ENCODE measurements around the gene BIN1. TPM values are rescaled to one million over a fixed set of nuclear protein-coding genes. Genes with fewer than 3 reads are reported as not detected.

The BIN1 gene
- total RNA-seq, 2 donors from 2014 or later = 7.6 to 15.3 TPM

GRCh38 chr2:127041259-127041970 lies 65.5 kb downstream of the BIN1 start:
- no peak for TF ChIP-seq CTCF (IDR thresholded peaks at IDR 0.05)
- Histone ChIP-seq H3K27ac (no peak overlapping the region), H3K4me3 (no peak overlapping the region), H3K9me3 (no peaks in the 10 kb centered on the region), H3K36me3 (no peaks in the 10 kb centered on the region), H3K27me3 (no peaks in the 10 kb centered on the region), H3K4me1 (peaks cover 0 to 6% of the 10 kb centered on the region in 2 donors)
- no peak for DNase-seq (ENCODE audit: low spot score)

- H3K4me1 ChIP-seq = no peaks in the 10 kb centered on the region
- no peaks in the 10 kb centered on the region for H3K36me3 ChIP-seq
- H3K9me3 ChIP-seq = no peaks in the 10 kb centered on the region
- H3K27me3 ChIP-seq = no peaks in the 10 kb centered on the region
- no peak overlapping the region for H3K4me3 ChIP-seq
- TF ChIP-seq CTCF (IDR thresholded peaks at IDR 0.05) = no peak
- H3K27ac ChIP-seq = no peak overlapping the region
- no peak for DNase-seq (ENCODE audit: low spot score)
Measured at GRCh38 chr2:127040169-127040568, 66.8 kb downstream of the BIN1 start.

DNA sequence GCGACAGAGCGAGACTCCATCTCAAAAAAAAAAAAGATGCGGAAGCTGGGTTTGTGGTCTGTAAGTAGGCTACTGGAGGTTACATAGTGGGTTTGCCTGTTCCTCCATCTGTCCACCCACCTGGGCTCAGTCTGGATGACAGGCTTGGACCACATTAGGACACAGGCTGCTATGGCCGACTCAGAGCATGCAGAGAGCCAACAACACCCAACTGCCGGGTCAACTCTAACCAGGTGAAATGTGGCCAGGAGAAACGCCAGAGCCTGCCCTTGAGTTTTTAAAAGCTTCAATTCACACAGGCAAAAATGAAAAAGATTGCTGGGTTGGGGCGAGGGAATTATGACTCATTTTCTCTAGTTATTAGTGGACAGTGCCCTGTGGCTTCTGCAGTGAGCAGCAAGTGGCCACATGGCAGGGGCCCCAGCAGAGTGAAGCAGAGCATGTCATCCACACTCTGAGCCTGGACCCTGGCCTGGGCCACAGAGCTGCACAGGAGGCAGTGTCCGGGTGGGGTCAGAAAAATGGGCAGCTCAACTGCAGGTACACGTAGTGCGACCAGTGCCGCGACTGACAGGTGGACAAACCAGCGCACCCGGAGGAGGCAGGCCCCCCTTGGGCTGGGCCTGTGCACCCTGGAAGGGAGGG lies 67.4 kb downstream of the BIN1 start:
- H3K4me3 ChIP-seq = no peak overlapping the region
- no peak for TF ChIP-seq CTCF (IDR thresholded peaks at IDR 0.05)
- DNase-seq (ENCODE audit: low spot score) = no peak

DNA sequence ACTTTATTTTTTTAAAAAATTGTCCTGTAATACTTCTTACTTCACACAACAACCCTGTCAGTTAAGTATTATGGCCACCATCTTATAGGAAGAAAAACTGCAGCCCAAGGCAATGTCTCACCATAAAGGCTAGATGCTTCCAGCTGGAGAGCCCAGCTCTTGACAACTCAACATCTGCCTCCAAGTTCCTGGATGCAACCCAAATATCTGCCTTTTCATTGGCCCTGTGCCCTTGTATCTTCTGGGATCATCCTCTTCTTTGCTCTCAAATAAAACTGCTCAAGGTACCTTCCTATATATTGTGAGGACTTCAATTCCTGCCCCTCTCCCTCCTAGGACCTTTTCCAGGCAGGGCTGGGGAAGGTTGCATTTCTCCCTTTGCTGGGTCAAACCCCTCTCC lies 69.5 kb downstream of the BIN1 start:
- Histone ChIP-seq H3K27ac (no peak overlapping the region), H3K27me3 (no peaks in the 10 kb centered on the region), H3K9me3 (no peaks in the 10 kb centered on the region), H3K4me1 (no peaks in the 10 kb centered on the region), H3K36me3 (no peaks in the 10 kb centered on the region), H3K4me3 (no peak overlapping the region)
- no peak for DNase-seq (ENCODE audit: low spot score)
- TF ChIP-seq CTCF (IDR thresholded peaks at IDR 0.05) = no peak

More for the DNA sequence above, 67.4 kb downstream of the BIN1 start:
- Histone ChIP-seq H3K36me3 (no peaks in the 10 kb centered on the region), H3K27me3 (no peaks in the 10 kb centered on the region), H3K9me3 (no peaks in the 10 kb centered on the region), H3K27ac (no peak overlapping the region), H3K4me1 (no peaks in the 10 kb centered on the region)

DNA sequence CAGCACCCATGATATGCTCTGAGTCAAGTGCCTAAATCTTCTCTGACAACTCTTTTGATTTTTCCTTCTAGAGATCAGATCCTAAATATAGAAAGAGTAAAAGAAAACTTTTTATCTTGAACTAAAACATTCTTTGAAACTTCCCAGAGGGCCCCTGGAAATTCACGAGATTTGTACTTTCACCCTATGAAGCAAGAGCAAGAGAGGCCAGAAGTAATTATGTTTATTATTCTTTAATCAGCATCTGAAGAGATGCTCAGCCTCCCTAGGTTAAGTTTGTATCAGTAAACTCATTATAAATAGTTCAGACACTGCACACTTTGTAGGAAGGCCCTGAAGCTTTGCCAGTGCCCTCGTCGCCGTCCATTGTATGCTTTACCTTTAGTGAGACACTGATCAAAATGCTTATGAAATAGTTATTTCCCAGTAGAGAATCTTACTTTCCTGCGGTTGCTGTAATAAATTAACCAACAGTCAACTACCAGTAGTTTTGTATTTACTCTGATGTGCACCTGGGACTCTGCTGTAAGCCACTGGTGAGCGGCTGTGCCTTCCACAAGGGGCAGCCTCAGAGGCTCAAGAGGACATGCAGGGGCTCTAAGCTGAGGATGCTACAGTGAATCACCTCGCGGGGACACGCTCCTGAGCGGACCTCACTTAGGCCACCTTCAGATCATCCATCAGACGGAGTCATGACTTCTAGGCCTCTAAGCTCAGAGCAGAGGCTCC lies 71.9 kb downstream of the BIN1 start:
- DNase-seq (ENCODE audit: low spot score) = no peak
- H3K9me3 ChIP-seq = no peaks in the 10 kb centered on the region
- H3K36me3 ChIP-seq = no peaks in the 10 kb centered on the region
- no peak overlapping the region for H3K4me3 ChIP-seq
- no peak overlapping the region for H3K27ac ChIP-seq
- no peak for TF ChIP-seq CTCF (IDR thresholded peaks at IDR 0.05)
- H3K4me1 ChIP-seq = no peaks in the 10 kb centered on the region
- no peaks in the 10 kb centered on the region for H3K27me3 ChIP-seq
